ENCODE measurements around the gene PROCA1. TPM values are rescaled to one million over a fixed set of nuclear protein-coding genes. Genes with fewer than 3 reads are reported as not detected.
A peak's percentile ranks its signal among the peaks of the same experiment; 100 is the strongest.

The PROCA1 gene
- total RNA-seq, 4 donors from 2014 or later: 2.6 to 3.6 TPM; not detected in 2

DNA sequence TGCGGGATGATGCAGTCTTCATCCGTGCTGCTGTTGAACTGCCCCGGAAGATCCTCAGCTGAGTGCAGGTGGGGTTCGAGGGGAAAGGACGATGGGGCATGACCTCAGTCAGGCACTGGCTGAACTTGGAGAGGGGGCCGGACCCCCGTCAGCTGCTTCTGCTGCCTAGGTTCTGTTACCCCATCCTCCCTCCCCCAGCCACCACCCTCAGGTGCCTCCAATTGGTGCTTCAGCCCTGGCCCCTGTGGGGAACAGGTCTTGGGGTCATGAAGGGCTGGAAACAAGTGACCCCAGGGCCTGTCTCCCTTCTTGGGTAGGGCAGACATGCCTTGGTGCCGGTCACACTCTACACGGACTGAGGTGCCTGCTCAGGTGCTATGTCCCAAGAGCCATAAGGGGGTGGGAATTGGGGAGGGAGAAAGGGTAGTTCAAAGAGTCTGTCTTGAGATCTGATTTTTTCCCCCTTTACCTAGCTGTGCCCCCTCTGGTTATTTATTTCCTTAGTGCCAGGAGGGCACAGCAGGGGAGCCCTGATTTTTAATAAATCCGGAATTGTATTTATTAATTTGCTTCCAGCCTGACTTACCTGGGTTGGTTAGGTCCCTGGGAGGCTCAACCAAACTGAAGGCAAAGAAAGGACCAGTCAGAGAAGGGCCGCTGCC lies 38.0 kb upstream of the PROCA1 start:
- no peak for TF ChIP-seq POLR2A (IDR thresholded peaks at IDR 0.05)
- TF ChIP-seq, protein P1, sequence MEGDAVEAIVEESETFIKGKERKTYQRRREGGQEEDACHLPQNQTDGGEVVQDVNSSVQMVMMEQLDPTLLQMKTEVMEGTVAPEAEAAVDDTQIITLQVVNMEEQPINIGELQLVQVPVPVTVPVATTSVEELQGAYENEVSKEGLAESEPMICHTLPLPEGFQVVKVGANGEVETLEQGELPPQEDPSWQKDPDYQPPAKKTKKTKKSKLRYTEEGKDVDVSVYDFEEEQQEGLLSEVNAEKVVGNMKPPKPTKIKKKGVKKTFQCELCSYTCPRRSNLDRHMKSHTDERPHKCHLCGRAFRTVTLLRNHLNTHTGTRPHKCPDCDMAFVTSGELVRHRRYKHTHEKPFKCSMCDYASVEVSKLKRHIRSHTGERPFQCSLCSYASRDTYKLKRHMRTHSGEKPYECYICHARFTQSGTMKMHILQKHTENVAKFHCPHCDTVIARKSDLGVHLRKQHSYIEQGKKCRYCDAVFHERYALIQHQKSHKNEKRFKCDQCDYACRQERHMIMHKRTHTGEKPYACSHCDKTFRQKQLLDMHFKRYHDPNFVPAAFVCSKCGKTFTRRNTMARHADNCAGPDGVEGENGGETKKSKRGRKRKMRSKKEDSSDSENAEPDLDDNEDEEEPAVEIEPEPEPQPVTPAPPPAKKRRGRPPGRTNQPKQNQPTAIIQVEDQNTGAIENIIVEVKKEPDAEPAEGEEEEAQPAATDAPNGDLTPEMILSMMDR (IDR thresholded peaks at IDR 0.05): no peak
- H3K36me3 ChIP-seq: no peaks in the 10 kb centered on the region
- no peaks in the 10 kb centered on the region for H3K27me3 ChIP-seq
- no peak overlapping the region for H3K4me3 ChIP-seq
- H3K4me1 ChIP-seq: peaks cover 0 to 11% of the 10 kb centered on the region in 2 donors
- no peak for DNase-seq
- intact Hi-C loops (cut with DNase I; ENCODE audit: low total_unique reads): no loop called here
- peak overlapping the region; percentile 6 to 59 for H3K27ac ChIP-seq
- no peaks in the 10 kb centered on the region for H3K9me3 ChIP-seq

GRCh38 chr17:28748852-28749515 lies 37.3 kb upstream of the PROCA1 start:
- intact Hi-C loops (cut with DNase I; ENCODE audit: low total_unique reads): no loop called here
- Histone ChIP-seq H3K9me3 (no peaks in the 10 kb centered on the region), H3K4me1 (peaks cover 0 to 11% of the 10 kb centered on the region in 2 donors), H3K27me3 (no peaks in the 10 kb centered on the region), H3K4me3 (no peak overlapping the region), H3K36me3 (no peaks in the 10 kb centered on the region), H3K27ac (peak overlapping the region in 1 of 2 donors; percentile 6)
- TF ChIP-seq, protein P1 (IDR thresholded peaks at IDR 0.05): no peak
- no peak for DNase-seq

- Histone ChIP-seq H3K4me1 (peaks cover 0 to 11% of the 10 kb centered on the region in 2 donors), H3K4me3 (no peak overlapping the region), H3K9me3 (no peaks in the 10 kb centered on the region), H3K27ac (no peak overlapping the region), H3K27me3 (no peaks in the 10 kb centered on the region), H3K36me3 (no peaks in the 10 kb centered on the region)
- no peak for TF ChIP-seq POLR2A (IDR thresholded peaks at IDR 0.05)
- TF ChIP-seq, protein P1 (IDR thresholded peaks at IDR 0.05): no peak
- intact Hi-C loops (cut with DNase I; ENCODE audit: low total_unique reads): no loop called here
- DNase-seq: no peak
These were observed 36.4 kb upstream of the PROCA1 start for GRCh38 chr17:28747801-28748750.

- no peaks in the 10 kb centered on the region for H3K27me3 ChIP-seq
- H3K9me3 ChIP-seq: no peaks in the 10 kb centered on the region
- H3K27ac ChIP-seq: peak overlapping the region; percentile 86 to 91
- intact Hi-C loops (cut with DNase I; ENCODE audit: low total_unique reads): no loop called here
- no peak for TF ChIP-seq POLR2A (IDR thresholded peaks at IDR 0.05)
- TF ChIP-seq, protein P1 (IDR thresholded peaks at IDR 0.05): no peak
- peaks cover 0 to 11% of the 10 kb centered on the region in 2 donors for H3K4me1 ChIP-seq
- no peak overlapping the region for H3K4me3 ChIP-seq
- H3K36me3 ChIP-seq: no peaks in the 10 kb centered on the region
- no peak for DNase-seq
These were observed 35.5 kb upstream of the PROCA1 start for GRCh38 chr17:28747051-28747691.
